Omental fat pad (tissue), 4 donors: ENCODE data around the gene SYNE2. TPM values are rescaled to one million over a fixed set of nuclear protein-coding genes. Genes with fewer than 3 reads are reported as not detected.

Experiments used
- ATAC-seq: fragments of 150-250 bp; one replicate; pipeline ENCODE4 v1.9.1; 2016; ENCODE audit warnings: mild to moderate bottlenecking, moderate library complexity; ENCODE audit not compliant: low FRiP score
- DNase-seq: peaks from one replicate; pipeline ENCODE4 v3.0.0-alpha.2; 2019; ENCODE audit warnings: low spot score
- CTCF ChIP-seq, 3 donors: fragments of 450-650 bp; IDR thresholded peaks; one replicate each; pipeline ENCODE4 v1.5.1; 2016 to 2017; ENCODE audit warnings: antibody characterized with exemption in 3 of 3, mild to moderate bottlenecking in 3 of 3, moderate library complexity in 2 of 3
- total RNA-seq, 4 donors: library from RNA; depleted of rRNA; stranded (reverse); fragments of >200 nt; gene quantifications; one replicate each; pipeline ENCODE4 v1.1.0, GENCODE V29; 2016

Gene SYNE2
- total RNA-seq, 4 donors from 2014 or later: 162 to 274 (median 207) TPM

GRCh38 chr14:64064447-64064846 is 211.6 kb downstream of the SYNE2 start:
- no peak for TF ChIP-seq CTCF (IDR thresholded peaks at IDR 0.05)
- no peak for DNase-seq
- ATAC-seq: no peak

- ATAC-seq (peak; percentile 43), DNase-seq (no peak)
- no peak for TF ChIP-seq CTCF (IDR thresholded peaks at IDR 0.05)
Observed at GRCh38 chr14:64069634-64070359, 217.0 kb downstream of the SYNE2 start.

- ATAC-seq (no peak), DNase-seq (no peak)
- TF ChIP-seq CTCF (IDR thresholded peaks at IDR 0.05): no peak
Observed at GRCh38 chr14:64074961-64075612, 222.3 kb downstream of the SYNE2 start.

- DNase-seq: no peak
- no peak for TF ChIP-seq CTCF (IDR thresholded peaks at IDR 0.05)
- no peak for ATAC-seq
Observed at GRCh38 chr14:64075613-64076005, 222.8 kb downstream of the SYNE2 start.

- DNase-seq (no peak), ATAC-seq (no peak)
- no peak for TF ChIP-seq CTCF (IDR thresholded peaks at IDR 0.05)
Observed at GRCh38 chr14:64080452-64080851, 227.6 kb downstream of the SYNE2 start.

GRCh38 chr14:64081174-64081746 is 228.5 kb downstream of the SYNE2 start:
- ATAC-seq (no peak), DNase-seq (no peak)
- no peak for TF ChIP-seq CTCF (IDR thresholded peaks at IDR 0.05)
